ENCODE measurements around the gene WWOX. TPM values are rescaled to one million over a fixed set of nuclear protein-coding genes. Genes with fewer than 3 reads are reported as not detected.

Gene WWOX
- total and polyA plus RNA-seq, 3 donors from 2014 or later: 20.6 to 76.7 (median 64.1) TPM

DNA sequence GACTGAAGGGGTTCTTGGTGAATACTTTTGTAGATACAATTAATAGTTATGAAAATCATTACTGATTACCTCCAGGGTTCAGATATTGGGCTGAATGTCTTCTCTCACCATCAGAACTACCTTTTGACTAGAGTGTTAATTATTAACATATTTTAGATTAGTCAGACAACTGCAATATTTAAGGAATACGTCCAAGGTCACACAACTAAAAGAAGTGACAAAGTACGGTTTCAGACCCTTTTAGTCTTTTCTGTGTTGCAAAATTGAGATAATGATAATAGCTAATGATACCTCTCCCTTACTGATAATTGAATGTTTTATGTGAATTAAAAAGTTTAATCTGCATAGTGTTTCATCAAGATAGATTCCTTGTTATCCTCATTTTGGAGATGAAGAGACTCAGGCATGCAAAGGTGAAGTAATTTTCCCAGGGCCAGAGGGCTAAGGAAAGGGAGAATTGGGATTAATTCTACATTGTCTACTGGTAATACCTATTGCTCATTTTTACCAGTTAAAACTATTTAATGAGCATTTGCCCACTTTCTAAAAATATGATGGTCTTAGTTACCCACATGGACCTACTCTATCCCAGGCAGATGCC lies 107.3 kb downstream of the WWOX start:
- 71 to 74% methylated on average over 2 of the region's 2 CpGs for WGBS, 2 donors
- Histone ChIP-seq H3K4me1 (no peaks in the 10 kb centered on the region), H3K9me3 (no peaks in the 10 kb centered on the region), H3K27ac (no peak overlapping the region), H3K27me3 (no peaks in the 10 kb centered on the region), H3K4me3 (no peak overlapping the region), H3K36me3 (ENCODE audit: low read depth, missing control alignments) (no peaks in the 10 kb centered on the region)
- no peak for DNase-seq
- TF ChIP-seq POLR2A (IDR thresholded peaks at IDR 0.05) (no peak), CTCF (IDR thresholded peaks at IDR 0.05) (no peak)
- intact Hi-C loops (cut with DNase I; ENCODE audit: low total_unique reads): no loop called here

GRCh38 chr16:78209951-78210661 lies 110.7 kb downstream of the WWOX start:
- H3K9me3 ChIP-seq: no peaks in the 10 kb centered on the region
- H3K4me1 ChIP-seq: no peaks in the 10 kb centered on the region
- no peaks in the 10 kb centered on the region for H3K36me3 ChIP-seq (ENCODE audit: low read depth, missing control alignments)
- no peak overlapping the region for H3K27ac ChIP-seq
- 75 to 80% methylated on average over 10 of the region's 10 CpGs for WGBS, 2 donors
- no peak overlapping the region for H3K4me3 ChIP-seq
- no peak for DNase-seq
- TF ChIP-seq CTCF (IDR thresholded peaks at IDR 0.05) (no peak), POLR2A (IDR thresholded peaks at IDR 0.05) (no peak)
- intact Hi-C loops (cut with DNase I; ENCODE audit: low total_unique reads): no loop called here
- no peaks in the 10 kb centered on the region for H3K27me3 ChIP-seq

DNA sequence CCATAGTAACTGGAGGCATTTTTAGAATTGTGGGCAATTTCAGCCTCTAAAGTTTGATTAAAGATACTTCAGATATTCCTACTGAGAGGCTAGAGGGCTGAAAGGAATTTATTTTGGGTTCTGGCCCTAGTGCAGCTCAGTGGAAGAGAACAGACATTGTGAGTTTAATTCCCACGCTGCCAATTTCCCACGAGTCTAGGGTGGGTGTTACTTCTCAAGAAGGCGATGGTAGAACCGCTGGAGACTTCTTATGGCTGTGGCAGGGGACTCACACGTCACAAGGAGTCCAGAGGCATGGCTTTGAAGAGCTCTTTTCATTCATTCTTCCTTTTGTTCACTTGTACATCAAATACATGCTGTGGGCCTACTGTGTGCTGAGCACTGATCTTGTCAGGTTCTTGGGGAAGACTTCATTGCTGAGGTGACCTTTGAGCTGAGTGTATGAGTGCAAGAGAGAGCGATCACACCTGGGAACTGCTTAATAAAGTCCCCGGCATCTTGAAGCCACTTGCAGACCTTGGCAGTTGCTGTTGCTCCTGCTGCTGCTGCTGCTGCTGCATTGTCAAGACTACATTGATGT lies 111.7 kb downstream of the WWOX start:
- Histone ChIP-seq H3K4me3 (no peak overlapping the region), H3K36me3 (ENCODE audit: low read depth, missing control alignments) (no peaks in the 10 kb centered on the region), H3K9me3 (no peaks in the 10 kb centered on the region), H3K4me1 (no peaks in the 10 kb centered on the region), H3K27ac (no peak overlapping the region), H3K27me3 (no peaks in the 10 kb centered on the region)
- 81 to 90% methylated on average over 7 of the region's 7 CpGs for WGBS, 2 donors
- intact Hi-C loops (cut with DNase I; ENCODE audit: low total_unique reads): no loop called here
- DNase-seq: no peak
- TF ChIP-seq CTCF (IDR thresholded peaks at IDR 0.05) (no peak), POLR2A (IDR thresholded peaks at IDR 0.05) (no peak)

- 95 to 100% methylated on average over 2 of the region's 2 CpGs for WGBS, 2 donors
- no peaks in the 10 kb centered on the region for H3K9me3 ChIP-seq
- H3K27me3 ChIP-seq: no peaks in the 10 kb centered on the region
- H3K36me3 ChIP-seq (ENCODE audit: low read depth, missing control alignments): no peaks in the 10 kb centered on the region
- no peak overlapping the region for H3K4me3 ChIP-seq
- intact Hi-C loops (cut with DNase I; ENCODE audit: low total_unique reads): no loop called here
- TF ChIP-seq POLR2A (IDR thresholded peaks at IDR 0.05) (no peak), CTCF (IDR thresholded peaks at IDR 0.05) (no peak)
- no peak overlapping the region for H3K27ac ChIP-seq
- DNase-seq: no peak
- H3K4me1 ChIP-seq: no peaks in the 10 kb centered on the region
Measured at GRCh38 chr16:78211946-78212345, 112.5 kb downstream of the WWOX start.
